Activated CD8-positive, alpha-beta memory T cell treated with anti-CD3 and anti-CD28 coated beads for 48 hours (primary cell): ENCODE results near the gene PSMD1.
"Not testable (repeated sequence)": the region's sequence is repeated elsewhere in the genome, so short reads cannot be mapped to it uniquely, and the experiment has no call there.

Source experiments
- DNase-seq, 3 experiments: peaks; one replicate each; pipeline ENCODE4 v3.0.0-alpha.2; 2020; ENCODE audit warnings: low read depth in 2 of 3, low spot score in 2 of 3

The PSMD1 gene

GRCh38 chr2:231144896-231145295 lies 88.2 kb downstream of the PSMD1 start:
- no peak for DNase-seq

GRCh38 chr2:231146665-231147064 lies 90.0 kb downstream of the PSMD1 start:
- no peak for DNase-seq

GRCh38 chr2:231152800-231153557 lies 96.3 kb downstream of the PSMD1 start:
- no peak for DNase-seq

GRCh38 chr2:231159306-231159705 lies 102.6 kb downstream of the PSMD1 start:
- DNase-seq = no peak

GRCh38 chr2:231160701-231161100 lies 104.0 kb downstream of the PSMD1 start:
- no peak for DNase-seq

- DNase-seq = no peak
These were observed 104.7 kb downstream of the PSMD1 start for GRCh38 chr2:231161252-231161839.

- DNase-seq = no peak
These were observed 105.2 kb downstream of the PSMD1 start for GRCh38 chr2:231161877-231162329.

- DNase-seq = no peak
These were observed 106.3 kb downstream of the PSMD1 start for GRCh38 chr2:231163011-231163410.

GRCh38 chr2:231163414-231164095 lies 106.9 kb downstream of the PSMD1 start:
- DNase-seq = no peak

- DNase-seq = no peak
These were observed 111.2 kb downstream of the PSMD1 start for GRCh38 chr2:231167745-231168459.

- no peak for DNase-seq
These were observed 111.9 kb downstream of the PSMD1 start for GRCh38 chr2:231168460-231169139.

- no peak for DNase-seq
These were observed 112.8 kb downstream of the PSMD1 start for GRCh38 chr2:231169488-231169887.

GRCh38 chr2:231170055-231170454 lies 113.4 kb downstream of the PSMD1 start:
- DNase-seq = no peak

GRCh38 chr2:231172025-231172424 lies 115.4 kb downstream of the PSMD1 start:
- no peak for DNase-seq

- DNase-seq = no peak
These were observed 117.6 kb downstream of the PSMD1 start for GRCh38 chr2:231174211-231174651.

GRCh38 chr2:231176066-231176465 lies 119.4 kb downstream of the PSMD1 start:
- DNase-seq = no peak

GRCh38 chr2:231177156-231178025 lies 120.7 kb downstream of the PSMD1 start:
- DNase-seq = no peak

- DNase-seq = not testable (repeated sequence)
These were observed 122.1 kb downstream of the PSMD1 start for GRCh38 chr2:231178805-231179204.

GRCh38 chr2:231181860-231182512 lies 125.3 kb downstream of the PSMD1 start:
- DNase-seq = no peak
